NOMO-1 treated with DMSO at 0.1 percent for 48 hours (cell line): ENCODE results near the gene GABRB2.
"Not testable (repeated sequence)": the region's sequence is repeated elsewhere in the genome, so short reads cannot be mapped to it uniquely, and the experiment has no call there.

ENCODE experiments used
- DNase-seq: peaks from one replicate; lab custom pipeline; 2025; ENCODE audit not compliant: unreplicated experiment; lab: John Stamatoyannopoulos, UW

The GABRB2 gene

DNA sequence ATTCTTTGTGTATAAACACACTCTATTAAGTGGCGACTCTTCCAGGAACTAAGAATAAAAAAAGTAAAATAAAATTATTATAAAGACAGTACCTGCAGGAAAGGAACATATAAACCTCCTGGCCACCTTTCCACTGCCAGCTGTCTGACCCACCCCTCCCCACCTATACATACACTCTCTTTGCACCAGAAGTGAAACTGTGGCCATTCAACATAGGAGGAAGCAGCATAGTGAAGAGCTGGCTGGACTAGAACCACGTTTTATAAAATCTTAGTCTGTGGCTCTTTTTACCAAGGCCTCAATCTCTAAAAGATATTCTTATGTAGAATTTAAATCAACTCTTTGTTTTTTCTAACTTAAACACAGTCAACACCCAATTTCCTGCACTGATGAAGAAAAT is 289.6 kb downstream of the GABRB2 start:
- DNase-seq = no peak

DNA sequence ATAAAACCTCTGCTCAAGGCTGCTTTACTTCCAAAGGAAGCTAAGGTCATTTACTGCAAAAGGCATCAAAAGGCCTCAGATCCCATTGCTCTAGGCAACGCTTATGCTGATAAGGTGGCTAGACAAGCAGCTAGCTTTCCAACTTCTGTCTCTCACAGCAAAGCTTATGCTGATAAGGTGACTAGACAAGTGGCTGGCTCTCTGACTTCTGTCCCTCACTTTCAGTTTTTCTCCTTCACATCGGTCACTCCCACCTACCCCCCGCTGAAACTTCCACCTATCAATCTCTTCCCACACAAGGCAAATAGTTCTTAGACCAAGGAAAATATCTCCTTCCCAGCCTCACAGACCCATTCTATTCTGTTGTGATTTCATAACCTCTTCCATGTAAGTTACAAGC is 293.6 kb downstream of the GABRB2 start:
- not testable (repeated sequence) for DNase-seq

DNA sequence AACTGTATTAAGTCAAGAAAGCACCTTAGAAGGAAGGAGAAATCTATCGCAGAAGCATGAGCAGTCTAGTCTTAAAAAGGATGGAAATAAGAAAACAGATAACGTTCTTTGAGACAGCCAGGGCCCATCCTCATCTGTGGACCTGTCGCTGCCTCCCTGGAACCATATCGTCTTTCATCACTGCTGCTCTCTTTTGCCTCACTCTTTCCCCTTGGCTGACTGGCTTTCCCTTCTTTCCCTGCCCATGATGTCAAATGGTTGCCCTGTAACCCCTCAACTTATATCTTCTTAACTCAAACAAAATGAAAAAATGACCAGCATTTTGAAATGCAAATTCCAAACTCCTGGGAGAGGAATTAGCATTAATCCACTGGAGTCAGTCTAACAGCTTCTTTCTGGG is 299.8 kb downstream of the GABRB2 start:
- no peak for DNase-seq

- DNase-seq = not testable (repeated sequence)
Observed at GRCh38 chr5:161245846-161246245, 300.7 kb downstream of the GABRB2 start.
